Left cardiac atrium (tissue), 4 donors: ENCODE data around the gene CCR1. TPM values are rescaled to one million over a fixed set of nuclear protein-coding genes. Genes with fewer than 3 reads are reported as not detected.

Source experiments
- ATAC-seq, 2 donors: fragments of 200-7000 bp; cut with Tn5 transposase; one replicate each; pipeline ENCODE4 v1.9.1; 2020; ENCODE audit warnings: mild to moderate bottlenecking in 2 of 2, moderate library complexity in 2 of 2
- DNase-seq: peaks from one replicate; pipeline ENCODE4 v3.0.0-alpha.2; 2020
- intact Hi-C, 2 donors: fragments of 100-400 bp; cut with DNase I; formaldehyde crosslinking; loops; one replicate each; pipeline versions ENCODE4 v1.14.1 to v1.15.1; 2022 to 2023
- long read RNA-seq: library from polyadenylated mRNA; unstranded; transcript quantifications from one replicate; pipeline ENCODE4 v2.0.0, GENCODE V29; 2021
- total RNA-seq, 2 donors: library from RNA; stranded (reverse); fragmentation: NEBNext Ultra II Directional; extraction: Animal tissue kit (Norgen Biotek cat#: 25700); gene quantifications; one replicate each; pipeline ENCODE4 v1.2.1, GENCODE V29; 2021
- donor health status: DM: no; HTN: yes; CAD: no.
- donor health status: DM: no; HTN: yes; CAD: no; lungs with severe emphysema.
- donor health status: DM: yes; HTN: yes; CAD: no.
- donor health status: Dilated cardiomyopathy.

Gene CCR1
- 10 to 100 TPM in 1 of 2 donors, 1 to 10 TPM in 1; 9.2 to 11.0 TPM for total RNA-seq
- long read RNA-seq, partial matches to known transcripts: 0 of 4 reads
- long read RNA-seq, other reads (novel, unspliced or antisense): 0 of 4 reads

- peak; percentile 29 to 69 for ATAC-seq
- DNase-seq: peak; percentile 45
- intact Hi-C loops: no loop called here
These were observed at the start of gene CCR1 for GRCh38 chr3:46208167-46208704. Gene CCR1, minus strand, starts transcription at chr3:46208313. Its CDS starts 4,000 bp downstream, at chr3:46204313.

DNA sequence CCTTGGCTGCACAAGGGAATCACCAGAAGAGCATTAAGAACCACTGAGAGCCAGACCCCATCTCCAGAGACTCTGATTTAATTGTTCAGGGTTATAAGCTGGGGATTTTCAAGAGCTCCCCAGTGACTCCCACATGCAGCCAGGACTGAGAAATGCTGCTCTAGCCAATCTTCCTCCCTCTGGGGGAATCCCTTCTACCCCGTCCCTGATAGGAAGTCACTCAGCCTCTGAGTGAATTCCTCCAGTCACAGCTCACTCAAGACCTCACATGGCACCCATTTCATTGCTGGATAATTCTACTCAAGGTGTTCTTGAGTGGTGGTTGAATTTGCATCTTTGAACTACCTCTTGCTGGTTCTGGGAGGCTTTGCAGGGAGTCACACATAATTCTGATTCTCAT is 44.9 kb upstream of the CCR1 start:
- ATAC-seq (no peak), DNase-seq (no peak)
- intact Hi-C loops: no loop called here

GRCh38 chr3:46245146-46245545 is 37.0 kb upstream of the CCR1 start:
- no peak for DNase-seq
- no peak for ATAC-seq
- intact Hi-C loops: no loop called here

DNA sequence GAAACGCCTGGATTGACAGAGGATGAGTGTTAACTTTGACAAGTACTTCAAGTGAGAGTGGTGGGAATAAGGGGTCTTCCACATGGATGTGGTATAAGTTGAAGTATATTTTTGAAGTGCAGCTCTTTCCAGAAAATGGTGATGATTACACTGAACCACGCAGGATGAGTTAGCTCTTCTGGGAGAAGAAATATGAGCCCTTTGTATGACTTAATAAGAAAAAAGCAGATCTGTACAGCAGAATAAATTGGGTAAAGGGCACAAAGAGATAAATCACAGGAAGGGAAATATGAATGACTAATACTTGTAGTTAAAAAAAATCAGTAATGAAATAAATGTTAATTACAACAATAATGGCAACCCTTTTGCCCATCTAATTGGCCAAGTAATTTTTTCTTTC is 35.4 kb upstream of the CCR1 start:
- intact Hi-C loops: no loop called here
- ATAC-seq (no peak), DNase-seq (no peak)

GRCh38 chr3:46242120-46242519 is 34.0 kb upstream of the CCR1 start, which contains the start of gene CCR3:
Gene CCR3, plus strand, starts transcription at chr3:46242460. Its CDS starts 22,699 bp downstream, at chr3:46265159.
- intact Hi-C loops: no loop called here
- no peak for DNase-seq
- no peak for ATAC-seq

GRCh38 chr3:46239952-46240351 is 31.8 kb upstream of the CCR1 start:
- no peak for DNase-seq
- intact Hi-C loops: no loop called here
- ATAC-seq: no peak

DNA sequence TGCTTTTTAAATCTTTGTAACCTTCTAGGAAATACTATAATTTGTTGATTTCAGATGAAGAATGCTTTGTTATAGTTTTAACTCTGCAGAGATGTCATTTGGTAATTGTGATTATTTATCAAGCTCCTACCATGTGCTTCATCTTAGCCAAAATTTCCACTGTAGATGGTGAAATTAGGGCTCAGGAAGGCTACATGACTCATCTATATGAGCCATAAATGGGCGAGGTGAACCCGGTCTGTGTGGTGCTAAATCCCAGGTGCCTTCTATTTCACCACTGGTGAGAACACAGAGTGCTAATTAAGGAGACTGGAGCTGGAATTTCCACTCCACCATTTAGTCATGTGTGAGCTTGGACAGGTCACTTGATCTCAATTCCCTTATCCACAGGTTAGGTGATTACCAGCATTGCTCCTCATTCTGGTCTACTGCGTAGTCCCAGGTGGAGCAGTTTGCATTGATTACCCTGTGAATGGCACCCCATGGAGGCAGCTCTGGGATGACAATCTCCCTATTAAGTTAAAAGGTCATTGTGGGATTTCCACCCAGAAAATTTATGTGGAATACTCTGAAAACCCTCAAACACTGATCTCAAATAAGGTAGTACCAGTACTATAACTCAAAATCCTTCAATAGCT is 31.3 kb upstream of the CCR1 start:
- no peak for DNase-seq
- no peak for ATAC-seq
- intact Hi-C loops: no loop called here

- no peak for DNase-seq
- no peak for ATAC-seq
- intact Hi-C loops: no loop called here
These were observed 30.3 kb upstream of the CCR1 start for GRCh38 chr3:46238386-46238785.

- intact Hi-C loops: no loop called here
- ATAC-seq: no peak
- DNase-seq: no peak
These were observed 28.4 kb upstream of the CCR1 start for GRCh38 chr3:46236294-46237054.

DNA sequence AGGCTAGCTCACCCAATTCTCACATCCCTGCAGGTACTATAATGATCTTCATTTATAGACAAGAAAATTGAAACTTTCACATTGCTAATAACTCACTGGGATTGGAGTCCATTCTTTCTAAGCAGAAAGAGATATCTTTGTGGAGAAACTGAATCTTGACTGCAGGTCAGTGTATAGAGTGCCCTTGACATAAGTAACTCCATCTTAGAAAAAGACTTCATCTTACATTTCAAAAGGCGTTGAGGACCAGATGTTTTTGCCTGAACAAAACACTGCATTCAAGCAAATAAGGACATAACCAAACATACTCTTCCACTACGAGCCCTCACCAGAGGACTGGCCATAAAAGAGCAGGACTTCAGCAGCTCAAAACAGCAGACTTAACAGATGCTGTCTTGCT is 27.3 kb upstream of the CCR1 start:
- ATAC-seq (no peak), DNase-seq (no peak)
- intact Hi-C loops: no loop called here

DNA sequence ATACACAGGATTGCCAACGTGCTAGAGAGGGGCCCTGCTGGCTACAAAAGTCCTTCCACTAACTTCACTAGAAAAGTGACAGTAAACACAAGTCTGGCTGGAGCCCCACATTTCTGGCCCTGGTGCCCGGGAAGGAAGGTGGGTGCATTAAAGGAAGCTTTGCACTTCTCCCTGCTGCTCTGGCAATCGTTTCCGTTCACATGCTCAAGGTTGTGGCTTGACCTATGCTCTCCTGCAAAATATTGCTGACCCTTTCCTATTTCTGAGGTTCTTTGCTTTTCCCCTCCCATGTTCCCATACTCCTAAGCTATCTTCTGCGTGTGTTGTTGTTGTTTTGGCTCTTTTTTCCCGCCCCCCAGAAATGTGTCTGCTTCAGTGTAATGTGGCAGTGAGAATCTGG is 25.1 kb upstream of the CCR1 start:
- no peak for ATAC-seq
- DNase-seq: no peak
- intact Hi-C loops: no loop called here

- no peak for DNase-seq
- intact Hi-C loops: no loop called here
These were observed 23.2 kb upstream of the CCR1 start for GRCh38 chr3:46231323-46231722.

DNA sequence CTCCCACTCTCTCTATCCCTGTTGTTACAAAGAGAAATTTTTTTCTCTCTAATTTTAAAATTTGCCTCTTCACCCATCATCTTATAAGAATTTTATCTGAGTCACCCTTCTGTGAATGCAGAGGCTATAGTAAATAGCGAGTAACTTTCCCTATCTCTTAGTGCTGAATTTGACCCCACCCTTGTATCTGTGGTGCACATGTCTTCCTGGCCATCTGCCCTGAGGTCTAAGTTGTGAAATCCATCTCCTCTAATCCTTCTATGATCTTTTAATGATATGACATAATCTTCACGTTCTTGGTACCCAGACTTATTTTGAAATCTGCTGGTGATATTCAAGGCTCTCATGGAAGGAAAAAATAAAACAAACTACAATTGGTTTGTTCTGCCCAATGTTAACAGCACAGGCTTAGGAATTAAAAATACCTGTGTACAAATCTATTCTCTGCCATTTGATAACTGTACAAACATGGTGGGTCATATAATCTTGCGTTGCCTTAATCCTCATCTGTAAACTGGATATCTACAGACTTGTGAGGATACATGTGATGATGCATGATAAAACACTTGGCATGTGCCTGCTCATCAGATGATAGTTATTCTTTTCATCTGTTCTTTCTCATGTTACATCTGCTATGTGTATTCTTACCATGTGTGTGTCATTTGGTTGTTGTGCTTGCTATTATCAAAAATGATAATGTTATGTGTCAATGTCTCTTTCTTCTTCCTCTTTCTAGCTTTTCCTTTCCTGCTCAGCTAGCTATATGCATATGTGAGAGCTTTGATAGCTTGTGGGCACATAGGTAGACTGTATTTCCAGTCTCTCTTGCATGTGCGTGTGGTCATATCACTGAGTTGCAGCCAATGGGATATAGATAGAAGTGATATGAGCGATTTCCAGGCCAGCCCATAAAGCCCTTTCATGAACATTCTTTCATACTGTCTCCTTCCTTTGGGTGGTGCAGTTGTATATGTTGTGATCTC is 20.4 kb upstream of the CCR1 start:
- no peak for DNase-seq
- intact Hi-C loops: no loop called here
- peak in 1 of 2 donors; percentile 68 for ATAC-seq

More at GRCh38 chr3:46231323-46231722, 23.2 kb upstream of the CCR1 start:
- ATAC-seq: no peak

DNA sequence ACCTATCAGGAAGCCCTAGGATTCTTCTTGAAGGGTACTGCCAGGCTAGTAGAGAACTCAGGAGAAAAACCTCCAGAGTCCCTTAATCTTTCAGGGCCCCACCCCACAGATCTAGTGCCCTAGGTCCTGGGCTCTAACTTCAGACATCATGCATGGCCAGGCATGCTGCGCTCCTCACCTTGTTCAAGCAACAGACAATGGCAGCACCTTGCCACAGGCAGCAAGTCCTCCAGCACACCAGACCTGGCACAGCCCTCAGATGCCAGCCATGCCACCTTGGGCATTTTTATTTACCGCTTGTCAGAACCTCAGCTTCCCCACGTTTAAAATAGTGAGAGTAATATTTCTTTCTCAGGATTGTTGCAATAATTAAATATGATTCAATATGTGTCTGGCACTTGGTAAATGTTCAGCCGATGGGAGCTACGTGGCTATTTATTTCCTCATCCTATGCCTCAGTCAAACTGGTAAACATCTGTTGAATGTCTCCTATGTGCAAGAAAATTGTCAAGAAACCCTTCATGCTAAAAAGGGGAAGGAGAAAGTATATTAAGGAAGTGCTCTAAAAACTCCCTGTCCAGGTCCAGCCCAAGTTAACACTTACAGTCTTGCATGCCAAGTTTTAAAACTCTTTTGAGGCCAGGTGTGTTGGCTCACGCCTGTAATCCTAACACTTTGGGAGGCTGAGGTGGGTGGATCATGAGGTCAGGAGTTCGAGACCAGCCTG is 14.5 kb upstream of the CCR1 start:
- intact Hi-C loops: no loop called here
- no peak for DNase-seq
- peak in 1 of 2 donors; percentile 62 for ATAC-seq

GRCh38 chr3:46221938-46222337 is 13.8 kb upstream of the CCR1 start:
- ATAC-seq: peak in 1 of 2 donors; percentile 25
- intact Hi-C loops: no loop called here
- no peak for DNase-seq

DNA sequence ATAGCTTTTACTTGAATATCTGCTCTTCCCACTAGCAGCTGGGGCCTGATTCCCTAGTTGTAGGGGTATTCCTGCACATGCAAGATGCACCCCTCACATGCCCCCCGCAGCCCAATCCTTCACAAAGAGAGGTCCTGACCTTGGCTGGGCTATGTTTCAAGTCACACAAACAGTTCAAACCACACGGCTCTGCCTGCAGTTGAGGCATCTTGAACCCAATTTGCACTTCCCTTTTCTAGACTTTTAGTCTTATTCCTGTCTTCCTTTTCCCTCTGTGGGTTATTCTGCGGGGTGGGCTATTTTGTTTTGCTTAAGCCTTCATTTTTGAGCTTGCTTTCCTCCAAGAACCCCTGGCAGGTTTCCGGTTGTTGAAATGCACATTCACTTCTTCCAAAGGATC is 13.3 kb upstream of the CCR1 start:
- intact Hi-C loops: no loop called here
- ATAC-seq (peak in 1 of 2 donors; percentile 37), DNase-seq (no peak)

GRCh38 chr3:46218196-46218709 is 10.1 kb upstream of the CCR1 start:
- intact Hi-C loops: no loop called here
- no peak for DNase-seq
- ATAC-seq: no peak

GRCh38 chr3:46215810-46216414 is 7.8 kb upstream of the CCR1 start:
- no peak for DNase-seq
- ATAC-seq: no peak
- intact Hi-C loops: no loop called here
